GM12878 (cell line): ENCODE measurements around the gene RIOK1. TPM values are rescaled to one million over a fixed set of nuclear protein-coding genes. Genes with fewer than 3 reads are reported as not detected.

Experiments used
- BACH1 ChIP-seq: fragments of 450-650 bp; IDR thresholded peaks from 2 replicates; pipeline ENCODE4 v1.6.1; 2017; ENCODE audit warnings: mild to moderate bottlenecking, borderline replicate concordance
- BMI1 ChIP-seq: fragments of 450-650 bp; IDR thresholded peaks from 2 replicates; pipeline ENCODE4 v1.6.1; 2016; ENCODE audit warnings: mild to moderate bottlenecking, moderate library complexity, borderline replicate concordance
- CHD4 ChIP-seq: fragments of 200-600 bp; sonication (generic); IDR thresholded peaks from 2 replicates; pipeline ENCODE4 v1.6.1; 2016; ENCODE audit warnings: mild to moderate bottlenecking
- CREM ChIP-seq: IDR thresholded peaks from 2 replicates; pipeline ENCODE4 v1.6.1; 2014; ENCODE audit warnings: antibody characterized with exemption, low read depth
- E2F4 ChIP-seq: IDR thresholded peaks from 2 replicates; pipeline ENCODE4 v1.6.1; 2012; ENCODE audit warnings: low read depth, low read length, improper control_type of control experiment
- HSF1 ChIP-seq: fragments of 150-350 bp; IDR thresholded peaks from 2 replicates; pipeline ENCODE4 v1.6.1; 2014; ENCODE audit warnings: mild to moderate bottlenecking, low read depth, low read length
- IKZF2 ChIP-seq, 2 experiments: fragments of 450-650 bp; IDR thresholded peaks; 2 replicates each; pipeline ENCODE4 v1.6.1; 2017; ENCODE audit warnings: mild to moderate bottlenecking in 2 of 2, moderate library complexity in 2 of 2
- IRF3 ChIP-seq: fragments of 450-650 bp; IDR thresholded peaks from 2 replicates; pipeline ENCODE4 v1.6.1; 2014; ENCODE audit warnings: mild to moderate bottlenecking
- KDM1A ChIP-seq: fragments of 200-600 bp; sonication (generic); IDR thresholded peaks from 2 replicates; pipeline ENCODE4 v1.6.1; 2016; ENCODE audit warnings: borderline replicate concordance
- LARP7 ChIP-seq: fragments of 450-650 bp; IDR thresholded peaks from 2 replicates; pipeline ENCODE4 v1.6.1; 2017; ENCODE audit warnings: mild to moderate bottlenecking
- MTA3 ChIP-seq: IDR thresholded peaks from 2 replicates; pipeline ENCODE4 v1.6.1; 2012; ENCODE audit warnings: low read length, inconsistent platforms, borderline replicate concordance
- NR2F1 ChIP-seq: fragments of 450-650 bp; conservative IDR thresholded peaks from 2 replicates; pipeline ENCODE4 v1.6.1; 2017; ENCODE audit warnings: mild to moderate bottlenecking
- RFX5 ChIP-seq: IDR thresholded peaks from 2 replicates; pipeline ENCODE4 v1.6.1; 2011; ENCODE audit warnings: low read depth, low read length, improper control_type of control experiment
- SMARCA5 ChIP-seq: fragments of 450-650 bp; IDR thresholded peaks from 2 replicates; pipeline ENCODE4 v1.6.1; 2017; ENCODE audit warnings: mild to moderate bottlenecking
- SRF ChIP-seq, 2 experiments: IDR thresholded peaks; 2 replicates each; pipeline ENCODE4 v1.6.1; 2011; ENCODE audit warnings: low read depth in 2 of 2, low read length in 2 of 2, mild to moderate bottlenecking in 1 of 2, moderate library complexity in 1 of 2
- SUPT20H ChIP-seq: IDR thresholded peaks from 2 replicates; pipeline ENCODE4 v1.6.1; 2011; ENCODE audit warnings: low read depth, mild to moderate bottlenecking, low read length, moderate library complexity, borderline replicate concordance; ENCODE audit not compliant: control insufficient read depth
- TARDBP ChIP-seq: IDR thresholded peaks from 2 replicates; pipeline ENCODE4 v1.6.1; 2016; ENCODE audit warnings: borderline replicate concordance
- WRNIP1 ChIP-seq: IDR thresholded peaks from 2 replicates; pipeline ENCODE4 v1.6.1; 2011; ENCODE audit warnings: low read depth, low read length, improper control_type of control experiment, borderline replicate concordance
- ZBTB33 ChIP-seq: fragments of 450-650 bp; IDR thresholded peaks from 2 replicates; pipeline ENCODE4 v1.6.1; 2017; ENCODE audit warnings: mild to moderate bottlenecking
- ZNF274 ChIP-seq: IDR thresholded peaks from one replicate; pipeline ENCODE4 v1.8.0; 2011; ENCODE audit not compliant: insufficient read length, insufficient read depth
- ZNF592 ChIP-seq: fragments of 450-650 bp; IDR thresholded peaks from 2 replicates; pipeline ENCODE4 v1.6.1; 2017; ENCODE audit warnings: mild to moderate bottlenecking, moderate library complexity
- ZNF622 ChIP-seq: fragments of 450-650 bp; IDR thresholded peaks from 2 replicates; pipeline ENCODE4 v1.6.1; 2017; ENCODE audit warnings: mild to moderate bottlenecking, inconsistent platforms
- polyA plus RNA-seq, 11 experiments: library from polyadenylated mRNA; depleted of rRNA in 4 of 11; unstranded in 6 of 11; stranded (reverse) in 5 of 11; fragments of >200 nt; fragmentation: Nextera tagmentation in 4 of 11; fragmentation: Illumina TruSeq in 1 of 11; extraction: Ambion mirVana in 4 of 11; extraction: Trizol in 1 of 11; gene quantifications; 1 replicate in 1 of 11; 2 replicates in 10 of 11; pipeline versions ENCODE4 v1.2.1 to v1.2.3, GENCODE V29; 2011 to 2016; ENCODE audit warnings: inconsistent platforms in 2 of 11, missing spikeins in 2 of 11, low read depth in 1 of 11
- total RNA-seq, 4 experiments: library from RNA; depleted of rRNA in 3 of 4; stranded (reverse); fragments of >200 nt in 3 of 4; fragmentation: Illumina TruSeq in 1 of 4; extraction: Trizol in 1 of 4; gene quantifications; 2 replicates each; pipeline versions ENCODE4 v1.2.1 to v1.2.3, GENCODE V29; 2013 to 2021

The RIOK1 gene
- total and polyA plus RNA-seq, 10 of the 15 experiments (the other 5 are each of a cell fraction or from before 2014, with no cell fraction given) = 16.1 to 44.6 (median 33.7) TPM

- TF ChIP-seq HSF1 = no peak
- no peak for TF ChIP-seq SMARCA5
- TF ChIP-seq ZNF622 = no peak
- TF ChIP-seq KDM1A = no peak
- TF ChIP-seq CREM = peak; percentile 86
- peak; percentile 50; the same call in 1 of the 2 replicates for TF ChIP-seq MTA3
- TF ChIP-seq NR2F1 = no peak
- TF ChIP-seq E2F4 = 0 out of 2 replicates have a peak, but pooled peaks have one; percentile 32
- TF ChIP-seq SRF (IDR thresholded peaks at IDR 0.05; ENCODE audit: low read depth in 2 of 2, low read length in 2 of 2) = no peak
- TF ChIP-seq WRNIP1 = no peak
- TF ChIP-seq BACH1 = 0 out of 2 replicates have a peak, but pooled peaks have one; percentile 29
- TF ChIP-seq ZBTB33 = no peak
- TF ChIP-seq SUPT20H = no peak
- TF ChIP-seq IKZF2 (IDR thresholded peaks at IDR 0.05) = peak; percentile 45 to 74
- TF ChIP-seq TARDBP = 0 out of 2 replicates have a peak, but pooled peaks have one; percentile 42
- TF ChIP-seq ZNF592 = no peak
- no peak for TF ChIP-seq RFX5
- TF ChIP-seq ZNF274 = no peak
- no peak for TF ChIP-seq BMI1
- TF ChIP-seq CHD4 = no peak
- TF ChIP-seq LARP7 = peak; percentile 39
- no peak for TF ChIP-seq IRF3
These were observed at the start of gene RIOK1, which contains the start of gene CAGE1 (continued) for GRCh38 chr6:7389451-7390225.
